Right kidney (tissue), 1 donor: Measurements from ENCODE around the gene CNTLN.
"Not testable (repeated sequence)": the region's sequence is repeated elsewhere in the genome, so short reads cannot be mapped to it uniquely, and the experiment has no call there.

Experiments used
- DNase-seq: peaks from one replicate; pipeline ENCODE4 v3.0.0-alpha.2; 2016

Gene CNTLN

DNA sequence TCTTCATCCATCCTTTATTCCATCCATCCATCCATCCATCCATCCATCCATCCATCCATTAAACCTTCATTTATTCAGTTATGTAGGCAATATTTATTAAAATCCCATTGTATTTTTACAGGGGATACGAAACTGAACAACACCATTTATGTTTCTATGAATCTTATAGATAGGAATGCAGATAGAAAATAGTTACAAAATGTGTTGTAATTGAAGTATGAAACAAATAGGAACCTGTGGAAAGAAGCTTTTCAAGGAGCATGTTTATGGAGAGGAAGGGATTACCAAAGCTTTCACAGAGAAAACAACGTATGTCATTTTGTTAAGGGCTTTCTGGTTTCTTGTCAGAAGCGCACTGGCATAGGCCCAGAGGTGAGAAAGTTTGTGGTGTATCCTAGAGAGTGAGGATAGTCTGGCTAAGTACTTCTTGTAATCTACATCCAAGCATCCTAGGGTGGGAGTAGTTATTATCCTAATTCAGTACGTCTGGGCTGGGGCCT, 184.0 kb downstream of the CNTLN start:
- DNase-seq, result no peak

DNA sequence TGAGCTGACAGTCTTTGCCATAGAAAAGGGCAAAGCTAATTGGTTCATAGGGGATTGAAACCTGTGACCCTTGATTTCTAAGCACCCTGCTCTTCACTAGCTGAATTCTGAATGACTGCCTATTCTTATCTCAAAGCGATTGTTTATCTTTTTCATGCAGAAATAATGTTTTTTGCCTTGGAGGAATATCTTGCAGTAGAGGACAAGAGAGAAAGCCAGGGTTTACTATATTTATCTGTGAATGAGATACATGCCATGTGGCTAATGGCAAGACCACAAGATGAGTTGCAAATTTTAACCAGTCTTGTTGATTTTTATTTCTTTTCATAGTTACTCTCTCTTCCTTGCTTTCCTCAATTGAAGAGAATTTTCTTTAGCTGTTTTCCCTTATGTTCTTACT, 185.0 kb downstream of the CNTLN start:
- no peak for DNase-seq

DNA sequence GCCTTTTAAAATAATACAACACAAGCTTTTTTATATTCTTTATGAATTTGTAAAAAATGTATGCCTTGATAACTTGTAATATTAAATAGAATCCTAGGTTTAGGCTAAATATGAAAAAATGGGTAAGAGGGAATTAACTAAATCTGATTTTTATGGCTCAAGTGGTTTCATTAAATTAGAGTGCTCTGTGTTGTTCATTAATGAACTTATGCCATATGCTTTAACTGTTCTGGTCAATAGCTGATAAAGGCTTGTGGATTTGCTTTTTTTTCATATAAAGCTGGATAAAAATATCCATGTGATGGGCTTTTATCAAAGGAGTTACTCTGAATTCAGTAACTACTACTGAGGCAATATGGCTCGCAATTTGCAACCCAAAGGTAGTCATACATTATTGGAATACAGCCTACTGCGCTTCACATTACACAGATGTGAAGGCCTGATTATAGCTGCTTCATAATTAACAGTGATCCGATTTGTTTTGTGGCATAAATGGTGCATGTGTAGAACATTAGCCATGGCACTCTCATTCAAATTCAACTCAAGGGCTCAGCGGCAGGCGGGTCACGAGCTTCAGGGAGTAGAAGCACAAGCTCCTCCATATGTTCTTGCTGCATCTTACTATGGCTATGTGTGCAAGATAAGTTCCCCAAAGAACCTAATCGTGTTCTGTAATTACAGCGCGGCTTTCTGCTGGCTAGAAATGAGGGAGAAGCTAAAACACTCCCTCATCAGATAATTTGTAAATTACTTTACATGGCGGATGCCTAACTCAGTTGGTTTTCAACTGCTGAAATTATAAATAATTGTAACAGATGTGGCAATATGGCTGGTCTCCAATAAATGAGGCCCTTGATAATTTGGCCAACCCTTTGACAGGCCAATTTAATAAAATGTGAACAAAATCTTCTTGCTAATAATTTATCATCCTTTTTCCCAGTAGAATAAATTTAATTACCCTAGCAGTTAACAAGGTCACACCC, 188.3 kb downstream of the CNTLN start:
- no peak for DNase-seq

DNA sequence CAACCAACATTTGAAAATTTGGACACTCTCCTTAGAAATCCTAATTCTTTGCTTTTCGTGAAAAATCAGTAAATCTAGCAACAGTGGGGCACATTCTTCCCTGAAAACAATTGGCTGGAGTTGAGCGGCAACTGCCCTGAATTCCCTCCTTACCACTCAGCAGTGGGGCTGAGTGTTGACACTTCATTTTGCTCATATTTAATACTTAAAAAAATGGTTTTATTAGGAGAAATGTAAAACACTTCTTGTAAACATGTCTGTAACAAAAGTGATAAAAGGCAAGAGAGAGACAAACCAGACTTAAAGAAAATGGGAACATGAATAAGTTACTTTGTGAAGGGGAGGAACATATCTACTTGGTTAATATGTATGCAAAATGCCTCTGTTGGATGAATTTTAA, 193.5 kb downstream of the CNTLN start:
- DNase-seq, result no peak

DNA sequence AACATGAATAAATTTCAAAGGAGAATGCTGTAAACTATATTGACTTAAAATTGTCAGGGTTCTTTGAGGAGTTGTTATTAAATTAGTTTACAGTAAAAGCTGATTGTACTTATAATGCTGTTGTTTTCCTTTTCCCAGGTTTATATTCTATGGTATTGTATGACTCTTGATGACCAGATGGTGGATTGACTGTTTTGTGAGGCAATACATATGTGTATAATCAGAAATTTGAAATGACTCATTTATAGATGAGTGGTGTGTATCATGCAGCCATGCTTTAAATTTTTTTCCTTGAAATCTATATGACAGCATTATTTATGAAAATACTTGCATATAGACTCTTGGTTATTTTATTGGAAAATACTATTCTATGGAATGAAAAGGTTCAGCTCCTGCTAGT, 195.3 kb downstream of the CNTLN start:
- no peak for DNase-seq

DNA sequence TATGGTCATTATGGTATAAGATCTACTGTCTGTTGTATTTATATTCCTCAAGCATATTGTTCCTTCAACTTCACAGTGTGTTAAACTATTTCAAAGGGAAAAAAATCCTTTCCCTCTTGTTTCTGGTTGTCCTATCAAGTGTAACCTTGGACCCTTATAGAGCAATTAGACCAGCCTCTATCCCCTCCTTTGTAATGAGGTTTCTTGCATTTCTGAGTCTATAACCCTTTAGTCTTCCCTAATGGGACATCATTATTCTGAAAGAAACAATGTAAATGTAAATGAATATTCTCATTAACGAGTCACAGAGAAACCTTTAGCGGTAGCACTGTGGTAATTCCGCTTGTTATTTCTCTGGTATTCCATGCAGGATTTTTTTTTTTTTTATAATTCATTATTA, 197.3 kb downstream of the CNTLN start:
- no peak for DNase-seq

DNA sequence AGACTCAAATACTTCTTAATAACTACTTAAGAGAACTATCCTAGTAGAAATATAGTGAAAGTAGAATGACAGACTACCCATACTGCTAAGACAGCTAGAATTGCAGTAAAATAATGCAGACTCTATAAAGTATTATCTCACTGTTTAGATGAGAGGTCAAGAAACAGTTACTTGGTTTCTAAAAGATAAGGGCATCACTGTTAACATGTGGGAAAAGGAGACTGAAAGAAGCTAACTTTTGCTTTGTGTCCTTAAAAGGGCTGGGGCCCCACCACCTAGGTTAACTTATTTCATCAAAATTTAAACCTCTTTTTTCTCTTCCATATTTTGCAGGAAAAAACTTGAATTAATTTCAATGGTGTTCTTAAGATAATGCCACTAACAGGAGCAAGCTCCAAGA, 204.3 kb downstream of the CNTLN start:
- no peak for DNase-seq

DNA sequence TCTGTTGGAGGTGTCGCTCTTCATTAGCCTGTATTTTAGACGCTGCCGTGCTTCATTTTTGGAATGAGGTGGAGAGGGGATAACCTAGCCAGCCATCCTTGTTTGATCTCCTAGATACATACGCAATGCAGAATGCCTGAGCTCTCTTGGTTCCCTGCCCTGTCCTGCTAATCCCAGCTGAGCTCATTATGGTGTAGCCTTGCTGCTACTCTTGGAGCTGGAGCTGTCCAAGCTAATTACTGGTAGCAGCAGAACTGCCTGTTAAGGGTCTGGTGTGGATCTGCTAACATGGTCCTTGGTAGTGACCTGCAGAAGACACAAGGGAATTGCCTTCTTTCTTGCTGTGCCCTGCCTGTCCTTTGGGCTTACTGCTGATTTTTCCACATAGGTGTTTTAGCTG, 207.9 kb downstream of the CNTLN start:
- DNase-seq, result no peak

DNA sequence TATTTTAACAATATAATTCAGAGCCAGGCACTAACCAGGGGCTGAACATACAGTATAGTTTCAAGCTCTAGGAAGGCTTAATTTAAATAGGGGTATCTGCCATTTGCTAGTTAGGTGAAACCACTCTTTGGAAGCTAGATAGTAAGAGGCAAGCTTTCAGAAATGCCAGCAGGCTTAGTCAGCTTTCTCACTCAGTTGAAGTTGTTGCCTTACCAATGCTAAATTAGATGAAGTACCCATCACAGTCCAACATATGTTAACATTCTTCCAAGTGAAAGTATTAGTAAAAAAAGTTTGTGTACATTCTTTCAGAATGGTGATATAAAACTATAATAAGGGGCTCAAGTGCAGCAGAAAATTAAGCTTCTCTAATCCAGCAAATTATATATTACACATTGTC, 215.0 kb downstream of the CNTLN start:
- no peak for DNase-seq

DNA sequence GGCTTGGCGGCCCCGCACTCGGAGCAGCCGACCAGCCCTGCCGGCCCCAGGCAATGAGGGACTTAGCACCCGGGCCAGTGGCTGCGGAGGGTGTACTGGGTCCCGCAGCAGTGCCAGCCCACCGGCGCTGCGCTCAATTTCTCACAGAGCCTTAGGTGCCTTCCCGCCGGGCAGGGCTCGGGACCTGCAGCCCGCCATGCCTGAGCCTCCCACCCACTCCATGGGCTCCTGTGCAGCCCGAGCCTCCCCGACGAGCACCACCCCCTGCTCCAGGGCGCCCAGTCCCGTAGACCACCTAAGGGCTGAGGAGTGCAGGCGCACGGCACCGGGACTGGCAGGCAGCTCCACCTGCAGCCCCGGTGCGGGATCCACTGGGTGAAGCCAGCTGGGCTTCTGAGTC, 219.2 kb downstream of the CNTLN start:
- DNase-seq, result not testable (repeated sequence)

DNA sequence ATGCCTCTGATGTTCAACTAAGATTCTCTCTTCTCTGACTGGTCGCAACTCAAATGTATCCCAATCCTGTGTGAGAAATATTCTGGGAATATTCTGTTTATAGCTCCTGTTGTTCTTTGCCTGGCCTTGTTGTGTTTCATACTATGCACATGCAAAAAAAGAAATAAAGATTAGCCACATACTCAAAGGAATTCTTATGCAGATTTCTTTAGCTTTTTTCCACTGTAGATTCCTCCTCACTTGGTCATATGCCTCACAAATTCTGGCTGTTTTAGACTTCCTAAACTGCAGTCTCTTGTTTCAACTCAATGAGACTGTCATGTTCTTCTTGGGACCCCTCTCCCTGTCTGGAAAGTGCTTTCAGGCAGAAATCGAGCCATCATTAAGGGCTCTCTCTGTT, 226.5 kb downstream of the CNTLN start:
- DNase-seq, result no peak

DNA sequence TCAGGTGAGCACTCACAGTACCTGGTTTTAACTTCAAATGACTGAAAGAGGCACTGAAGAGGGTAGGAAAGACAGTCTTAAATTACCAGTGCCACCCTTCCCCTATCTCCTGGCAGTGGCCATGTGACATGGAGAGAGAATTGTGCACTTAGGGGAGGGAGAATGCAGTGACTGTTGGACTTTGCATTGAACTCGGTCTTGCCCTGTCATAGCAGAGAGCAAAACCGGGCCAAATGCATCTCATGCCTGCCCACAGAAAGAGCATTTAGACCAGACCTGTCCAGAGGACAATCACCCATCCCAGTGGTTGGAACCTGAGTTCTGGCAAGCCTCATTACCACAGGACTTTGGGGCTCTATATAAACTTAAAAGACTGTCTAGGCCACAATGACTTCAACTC, 232.2 kb downstream of the CNTLN start:
- no peak for DNase-seq

DNA sequence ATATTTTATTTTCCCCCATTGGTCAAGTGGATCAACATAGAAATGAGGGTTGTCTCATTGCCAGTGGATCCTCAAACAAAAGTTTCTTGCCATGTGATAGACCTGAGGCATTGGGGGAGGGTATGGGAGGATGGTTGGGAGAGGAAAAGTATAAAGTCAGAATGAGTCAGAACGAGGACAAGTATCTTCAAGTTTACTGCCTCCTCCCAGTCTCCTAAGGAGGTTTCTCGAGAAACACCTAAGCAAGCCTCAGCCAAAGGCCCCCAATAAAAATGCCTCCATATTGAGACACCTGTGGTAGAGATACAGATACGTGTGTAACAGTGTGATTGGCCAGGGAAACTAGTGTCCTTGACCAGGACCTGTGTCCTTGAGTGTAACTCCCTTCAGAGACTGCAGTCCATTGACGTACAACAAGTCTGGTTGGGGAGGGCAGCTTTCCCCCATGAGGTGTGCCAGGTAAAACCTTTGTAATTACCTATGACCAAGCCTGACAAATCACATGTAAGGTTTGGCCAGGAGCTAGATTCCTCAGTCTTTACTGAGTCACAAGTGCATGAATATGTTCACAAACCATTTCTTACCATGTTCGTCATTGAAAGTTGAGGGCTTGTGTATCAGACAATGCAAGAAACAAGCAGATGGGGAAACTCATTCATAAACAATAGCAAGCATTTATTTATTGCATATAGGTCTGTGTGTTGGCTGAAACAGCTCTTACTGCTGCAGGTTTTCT, 245.5 kb downstream of the CNTLN start:
- no peak for DNase-seq

DNA sequence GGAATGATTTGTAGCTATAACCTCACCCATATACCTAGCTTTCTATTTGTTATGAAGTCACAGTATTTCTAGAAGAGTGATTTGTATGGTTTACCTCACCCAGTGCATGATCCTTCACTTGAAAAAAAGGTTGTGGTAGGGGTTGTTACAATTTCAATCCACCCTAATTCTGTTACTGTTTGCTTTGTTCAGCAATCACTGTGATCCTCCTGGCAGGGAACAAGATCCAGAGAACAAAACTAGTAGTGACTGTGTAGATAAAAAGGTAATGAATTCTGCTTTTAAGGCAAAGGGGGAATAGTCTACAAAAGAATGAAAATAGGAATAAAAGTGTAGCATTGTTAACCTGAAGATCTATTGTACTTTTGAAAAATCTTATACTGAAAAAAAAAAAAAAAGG, 252.7 kb downstream of the CNTLN start:
- DNase-seq, result no peak

DNA sequence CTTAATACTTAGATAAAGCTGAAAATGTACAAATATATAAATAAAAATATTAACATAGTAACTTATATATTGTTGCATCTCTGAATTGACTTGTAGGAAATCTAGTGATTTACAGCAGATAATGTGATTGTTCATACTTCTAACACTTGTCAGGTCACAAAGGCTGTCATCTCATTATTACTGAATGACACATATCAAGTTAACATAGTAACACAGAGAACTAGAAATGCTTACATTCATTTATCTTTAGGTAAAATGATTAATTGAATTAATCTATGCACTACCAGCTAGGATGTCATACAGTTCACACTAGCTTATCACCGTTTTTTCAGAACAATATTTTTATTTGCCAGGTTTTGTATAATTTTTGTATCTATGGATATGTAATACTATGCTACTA, 254.2 kb downstream of the CNTLN start:
- DNase-seq, result no peak

DNA sequence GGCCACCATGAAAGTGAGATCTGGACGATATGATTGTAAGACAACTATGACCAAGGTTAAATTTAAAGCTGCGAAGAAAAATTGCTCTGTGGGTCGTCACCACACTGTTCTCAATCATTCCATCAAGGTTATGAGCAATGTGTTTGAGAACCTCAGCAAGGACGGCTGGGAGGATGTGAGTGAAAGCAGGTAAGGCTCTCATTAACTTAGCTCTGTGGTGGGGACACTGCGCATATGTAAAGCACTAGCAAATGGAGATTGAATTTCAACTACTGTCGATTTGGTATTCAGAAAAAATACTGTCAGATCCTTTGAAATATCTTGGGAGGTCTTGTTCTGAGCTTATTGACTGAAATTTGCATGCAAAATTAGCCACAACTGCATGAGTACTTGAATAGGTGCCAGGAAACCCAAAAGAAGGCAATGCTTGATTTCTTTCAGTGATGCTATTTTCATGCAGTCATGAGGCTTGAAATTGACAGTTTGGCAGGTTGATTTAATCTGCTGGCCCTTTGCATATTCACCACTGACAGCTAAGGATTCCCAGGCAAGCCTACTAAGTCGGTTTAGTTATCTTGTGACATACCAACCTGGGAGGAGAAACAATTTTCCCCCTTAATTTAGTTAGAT, 260.2 kb downstream of the CNTLN start:
- DNase-seq, result no peak

DNA sequence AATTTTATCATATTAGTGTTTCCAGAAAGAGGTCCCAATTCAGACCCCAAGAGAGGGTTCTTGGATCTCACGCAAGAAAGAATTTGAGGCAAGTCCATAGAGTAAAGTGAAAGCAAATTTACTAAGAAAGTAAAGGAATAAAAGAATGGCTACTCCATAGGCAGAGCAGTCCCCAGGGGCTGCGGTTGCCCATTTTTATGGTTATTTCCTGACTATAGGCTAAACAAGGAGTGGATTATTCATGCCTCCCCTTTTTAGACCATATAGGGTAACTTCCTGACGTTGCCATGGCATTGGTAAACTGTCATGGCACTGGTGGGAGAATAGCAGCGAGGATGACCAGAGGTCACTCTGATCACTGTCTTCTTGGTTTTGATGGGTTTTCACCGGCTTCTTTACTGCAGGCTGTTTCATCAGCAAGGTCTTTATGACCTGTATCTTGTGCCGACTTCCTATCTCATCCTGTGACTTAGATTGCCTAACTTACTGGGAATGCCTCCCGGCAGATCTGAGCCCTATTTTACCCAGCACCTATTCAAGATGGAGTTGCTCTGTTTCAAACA, 262.4 kb downstream of the CNTLN start:
- DNase-seq, result not testable (repeated sequence)

DNA sequence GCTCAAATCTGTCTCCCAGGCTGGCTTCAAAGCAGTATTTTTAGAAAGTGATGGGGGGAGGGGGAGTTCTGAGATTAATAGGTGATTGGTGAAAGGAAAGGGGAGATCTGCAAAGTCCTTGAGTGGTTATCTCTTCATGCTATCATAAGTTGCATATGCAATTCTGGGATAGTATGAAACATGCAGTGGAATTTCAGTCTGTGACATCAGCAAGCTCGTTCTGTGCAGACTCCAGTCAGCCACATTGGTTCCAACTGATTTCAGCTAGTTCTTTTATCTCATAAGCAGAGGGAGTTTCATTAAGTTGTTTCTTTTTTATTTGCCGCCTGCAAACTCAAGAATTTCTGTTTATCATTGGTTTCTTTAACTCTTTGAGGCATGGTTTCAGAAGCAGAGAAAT, 263.5 kb downstream of the CNTLN start:
- DNase-seq, result no peak

DNA sequence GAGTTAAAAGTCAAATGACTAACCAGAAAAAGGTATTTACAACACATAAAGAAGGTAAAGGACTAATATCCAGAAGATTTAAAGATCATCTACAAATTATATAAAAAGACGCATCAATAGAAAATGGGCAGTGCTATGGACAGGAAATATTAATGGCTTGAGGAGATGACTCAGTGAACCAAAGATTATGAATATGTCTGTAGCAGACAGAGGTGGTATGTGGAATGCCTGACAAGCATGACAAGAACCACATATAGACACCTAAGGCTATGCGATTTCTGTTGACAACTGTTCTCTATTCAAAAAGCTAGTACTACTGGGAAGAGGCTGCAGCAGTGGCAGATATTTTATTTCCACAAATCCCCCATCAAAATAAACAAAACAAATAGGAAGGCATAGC, 267.0 kb downstream of the CNTLN start:
- no peak for DNase-seq

DNA sequence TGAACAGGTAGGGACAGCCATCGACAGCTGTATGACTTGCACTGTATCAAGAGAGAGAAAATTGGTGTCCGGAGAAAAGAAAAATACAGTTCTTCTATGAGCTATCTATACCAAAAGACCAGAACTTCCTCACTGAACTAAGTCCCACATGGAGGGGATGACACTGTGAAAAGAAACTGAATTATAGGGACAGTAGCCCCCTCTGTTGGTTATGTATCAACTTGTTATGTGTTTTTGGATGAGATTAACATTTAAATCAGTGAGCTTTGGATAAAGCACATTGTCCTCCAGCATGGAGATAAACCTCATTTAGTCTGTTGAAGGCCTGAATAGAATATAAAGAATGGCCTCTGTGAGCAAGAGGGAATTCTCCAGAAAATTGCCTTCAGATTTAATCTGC, 267.5 kb downstream of the CNTLN start:
- DNase-seq, result no peak

DNA sequence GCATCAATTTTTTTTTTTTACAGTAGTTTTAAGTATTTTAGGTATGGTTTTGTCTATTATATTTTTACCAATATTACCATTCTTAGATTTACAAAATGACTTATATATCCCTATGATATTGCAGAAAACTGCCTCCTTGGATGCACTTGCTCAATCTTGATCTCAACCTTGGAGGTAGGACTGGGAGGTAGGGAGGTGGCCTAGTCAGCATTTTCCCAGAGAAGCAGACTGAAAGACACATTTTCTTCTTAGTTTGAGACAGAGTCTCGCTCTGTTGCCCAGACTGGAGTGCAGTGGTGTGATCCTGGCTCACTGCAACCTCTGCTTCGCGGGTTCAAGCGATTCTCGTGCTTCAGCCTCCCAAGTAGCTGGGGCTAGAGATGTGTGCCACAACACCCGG, 268.7 kb downstream of the CNTLN start:
- no peak for DNase-seq

DNA sequence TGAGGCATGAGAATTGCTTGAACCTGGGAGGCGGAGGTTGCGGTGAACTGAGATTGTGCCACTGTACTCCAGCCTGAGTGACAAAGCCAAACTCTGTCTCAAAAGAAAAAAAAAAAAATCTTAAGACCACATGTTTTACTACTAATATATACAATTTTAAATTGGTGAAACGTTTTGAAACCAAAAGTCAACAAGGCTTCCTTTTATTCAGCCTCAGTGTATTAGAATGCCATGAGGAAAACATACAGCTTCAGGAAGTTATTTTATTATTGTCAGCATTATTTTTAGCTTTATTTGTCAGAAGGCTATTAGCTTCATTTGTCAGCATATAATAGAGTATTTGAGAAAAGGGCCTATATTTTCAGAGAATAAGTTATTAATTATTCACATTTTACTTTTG, 280.1 kb downstream of the CNTLN start:
- DNase-seq, result no peak
